Inflammatory macrophage (primary cell): Measurements from ENCODE around the gene GPSM1.

Source experiments
- DNase-seq, 2 donors: peaks; one replicate each; pipeline ENCODE4 v3.0.0-alpha.2; 2020 to 2022

GPSM1 gene

GRCh38 chr9:136333486-136333885, 6.1 kb downstream of the GPSM1 start:
- no peak for DNase-seq

GRCh38 chr9:136334541-136334940, 7.2 kb downstream of the GPSM1 start:
- DNase-seq: no peak

- DNase-seq: no peak
These were observed 8.2 kb downstream of the GPSM1 start for GRCh38 chr9:136335296-136336155.

GRCh38 chr9:136336156-136336870, 9.0 kb downstream of the GPSM1 start:
- no peak for DNase-seq

- no peak for DNase-seq
These were observed 9.5 kb downstream of the GPSM1 start for GRCh38 chr9:136336881-136337280.

GRCh38 chr9:136337416-136338395, 10.4 kb downstream of the GPSM1 start:
- no peak for DNase-seq

GRCh38 chr9:136338511-136338910, 11.2 kb downstream of the GPSM1 start:
- DNase-seq: no peak

- peak; percentile 58 to 65 for DNase-seq
These were observed 12.0 kb downstream of the GPSM1 start for GRCh38 chr9:136339173-136339957.

GRCh38 chr9:136339958-136340310, 12.6 kb downstream of the GPSM1 start:
- DNase-seq: no peak

- DNase-seq: no peak
These were observed 13.2 kb downstream of the GPSM1 start for GRCh38 chr9:136340356-136341041.

- DNase-seq: no peak
These were observed 13.8 kb downstream of the GPSM1 start for GRCh38 chr9:136341042-136341655.

GRCh38 chr9:136341769-136342168, 14.4 kb downstream of the GPSM1 start:
- no peak for DNase-seq

GRCh38 chr9:136342181-136343120, 15.1 kb downstream of the GPSM1 start:
- DNase-seq: peak; percentile 76 to 82

- no peak for DNase-seq
These were observed 16.0 kb downstream of the GPSM1 start for GRCh38 chr9:136343121-136343883.

- DNase-seq: no peak
These were observed 16.5 kb downstream of the GPSM1 start for GRCh38 chr9:136343884-136344269.

GRCh38 chr9:136344544-136345280, 17.4 kb downstream of the GPSM1 start:
- no peak for DNase-seq

GRCh38 chr9:136345281-136346156, 18.2 kb downstream of the GPSM1 start:
- DNase-seq: no peak
